IMR-90 (cell line): ENCODE data around the gene FTCDNL1. TPM values are rescaled to one million over a fixed set of nuclear protein-coding genes. Genes with fewer than 3 reads are reported as not detected.

Experiments
- ATAC-seq: fragments of 200-7000 bp; cut with Tn5 transposase; 2 replicates; pipeline ENCODE4 v1.9.1; 2020; ENCODE audit warnings: low read depth, mild to moderate bottlenecking, moderate library complexity
- BruUV-seq: library from RNA; stranded (reverse); fragments of 400-500 nt; replicated peaks from 2 replicates; lab custom pipeline; 2021; lab: Mats Ljungman, UMichigan
- CTCF ChIA-PET: fragments of 300-600 bp; formaldehyde crosslinking; extraction: SDS; loops from one replicate; lab custom pipeline; 2021; ENCODE audit warnings: antibody characterized with exemption; lab: Yijun Ruan, JAX
- POLR2A ChIA-PET: fragments of 300-600 bp; sonication (Branson Sonifier 250); formaldehyde crosslinking; loops from one replicate; lab custom pipeline; 2022; ENCODE audit warnings: antibody characterized with exemption; ENCODE audit not compliant: unreplicated experiment; lab: Charles Lee
- DNase-seq: peaks from one replicate; pipeline ENCODE4 v3.0.0; 2013
- H2AFZ ChIP-seq: replicated peaks from 2 replicates; pipeline ENCODE3; 2013; ENCODE audit warnings: low read length, mild to moderate bottlenecking; ENCODE audit not compliant: poor library complexity
- H2AK5ac ChIP-seq: 2 replicates; pipeline ENCODE4 v1.6.1; 2013; ENCODE audit warnings: low read depth, low read length, inconsistent platforms
- H2AK9ac ChIP-seq: replicated peaks from 2 replicates; pipeline ENCODE3; 2013; ENCODE audit warnings: mild to moderate bottlenecking, low read depth, low read length, moderate library complexity; ENCODE audit not compliant: poor library complexity
- H2BK120ac ChIP-seq: 2 replicates; pipeline ENCODE4 v1.6.1; 2013; ENCODE audit warnings: low read depth, low read length, inconsistent platforms
- H2BK15ac ChIP-seq: 3 replicates; pipeline ENCODE4 v1.6.1; 2013; ENCODE audit warnings: low read depth, low read length, inconsistent platforms
- H2BK20ac ChIP-seq: 2 replicates; pipeline ENCODE4 v1.6.1; 2013; ENCODE audit warnings: low read depth, mild to moderate bottlenecking, inconsistent platforms, low read length, moderate library complexity
- H2BK5ac ChIP-seq: 2 replicates; pipeline ENCODE4 v1.6.1; 2013; ENCODE audit warnings: mild to moderate bottlenecking, low read depth, low read length, inconsistent platforms; ENCODE audit not compliant: poor library complexity, severe bottlenecking
- H3K14ac ChIP-seq: replicated peaks from 2 replicates; pipeline ENCODE4 v1.6.1; 2013; ENCODE audit warnings: low read depth, low read length, inconsistent platforms
- H3K18ac ChIP-seq: 2 replicates; pipeline ENCODE4 v1.6.1; 2013; ENCODE audit warnings: low read depth, low read length, control low read depth
- H3K23ac ChIP-seq: 2 replicates; pipeline ENCODE4 v1.6.1; 2013; ENCODE audit warnings: low read depth, low read length, inconsistent platforms
- H3K27ac ChIP-seq: 2 replicates; pipeline ENCODE4 v1.5.1; 2013; ENCODE audit warnings: mild to moderate bottlenecking, control low read depth, low read length; ENCODE audit not compliant: insufficient read depth
- H3K27me3 ChIP-seq: 2 replicates; pipeline ENCODE4 v1.6.1; 2013; ENCODE audit warnings: low read length; ENCODE audit not compliant: control insufficient read depth, insufficient read depth
- H3K36me3 ChIP-seq: 2 replicates; pipeline ENCODE4 v1.6.1; 2013; ENCODE audit warnings: low read length, mixed read lengths; ENCODE audit not compliant: control insufficient read depth, insufficient read depth
- H3K4ac ChIP-seq: 2 replicates; pipeline ENCODE4 v1.6.1; 2013; ENCODE audit warnings: low read depth, low read length, inconsistent platforms
- H3K4me1 ChIP-seq: 2 replicates; pipeline ENCODE4 v1.6.1; 2013; ENCODE audit warnings: low read length, mixed read lengths; ENCODE audit not compliant: control insufficient read depth, insufficient read depth
- H3K4me2 ChIP-seq: 2 replicates; pipeline ENCODE4 v1.6.1; 2013; ENCODE audit warnings: low read depth, mild to moderate bottlenecking, control low read depth, low read length, moderate library complexity
- H3K4me3 ChIP-seq: 2 replicates; pipeline ENCODE4 v1.5.1; 2013; ENCODE audit warnings: low read depth, mild to moderate bottlenecking, control low read depth, low read length, moderate library complexity; ENCODE audit not compliant: insufficient read depth
- H3K56ac ChIP-seq: 2 replicates; pipeline ENCODE4 v1.6.1; 2013; ENCODE audit warnings: low read length, inconsistent platforms; ENCODE audit not compliant: insufficient read depth; ENCODE audit errors: extremely low read depth
- H3K79me1 ChIP-seq, 2 experiments: 2 replicates each; pipeline ENCODE4 v1.6.1; 2013; ENCODE audit warnings: low read length in 2 of 2, inconsistent platforms in 1 of 2, low read depth in 1 of 2
- H3K9ac ChIP-seq: 2 replicates; pipeline ENCODE4 v1.6.1; 2013; ENCODE audit warnings: low read depth, low read length, control low read depth
- H3K9me1 ChIP-seq: 2 replicates; pipeline ENCODE4 v1.6.1; 2013; ENCODE audit warnings: low read length, inconsistent platforms; ENCODE audit not compliant: insufficient read depth
- H3K9me3 ChIP-seq: 2 replicates; pipeline ENCODE4 v1.6.1; 2013; ENCODE audit warnings: low read length; ENCODE audit not compliant: control insufficient read depth, insufficient read depth
- H4K20me1 ChIP-seq: 2 replicates; pipeline ENCODE4 v1.6.1; 2013; ENCODE audit warnings: low read length, inconsistent platforms; ENCODE audit not compliant: insufficient read depth
- H4K5ac ChIP-seq: 2 replicates; pipeline ENCODE4 v1.6.1; 2013; ENCODE audit warnings: mild to moderate bottlenecking, low read depth, low read length, control low read depth
- H4K8ac ChIP-seq, 2 experiments: 2 replicates each; pipeline ENCODE4 v1.6.1; 2013; ENCODE audit warnings: low read depth in 2 of 2, low read length in 2 of 2, control low read depth in 1 of 2, inconsistent platforms in 1 of 2
- H4K91ac ChIP-seq: 2 replicates; pipeline ENCODE4 v1.6.1; 2013; ENCODE audit warnings: low read depth, low read length, inconsistent platforms; ENCODE audit not compliant: insufficient read depth
- CHD1 ChIP-seq: IDR thresholded peaks from 2 replicates; pipeline ENCODE4 v1.6.1; 2012; ENCODE audit warnings: low read depth, low read length, improper control_type of control experiment
- MXI1 ChIP-seq: IDR thresholded peaks from 2 replicates; pipeline ENCODE4 v1.6.1; 2012; ENCODE audit warnings: low read depth, mild to moderate bottlenecking, low read length, moderate library complexity, borderline replicate concordance
- POLR2A ChIP-seq: IDR thresholded peaks from 2 replicates; pipeline ENCODE4 v1.6.1; 2012; ENCODE audit warnings: mild to moderate bottlenecking, low read depth, low read length
- RCOR1 ChIP-seq: IDR thresholded peaks from 2 replicates; pipeline ENCODE4 v1.6.1; 2012; ENCODE audit warnings: mild to moderate bottlenecking, low read length, improper control_type of control experiment; ENCODE audit not compliant: insufficient replicate concordance
- RFX5 ChIP-seq: IDR thresholded peaks from 2 replicates; pipeline ENCODE4 v1.8.0; 2012; ENCODE audit warnings: low read depth, mild to moderate bottlenecking, low read length, moderate library complexity
- SMC3 ChIP-seq: fragments of 150-350 bp; IDR thresholded peaks from 2 replicates; pipeline ENCODE4 v1.6.1; 2016; ENCODE audit warnings: low read depth, mild to moderate bottlenecking, antibody characterized with exemption, low read length, moderate library complexity
- USF2 ChIP-seq: fragments of 150-350 bp; IDR thresholded peaks from 2 replicates; pipeline ENCODE4 v1.6.1; 2017; ENCODE audit warnings: mild to moderate bottlenecking, antibody characterized with exemption, low read length, low read depth
- WGBS, 2 experiments: methylation state at CpG; one replicate each; pipeline versions ENCODE4 v1.1.5 to v1.1.7; 2013; ENCODE audit warnings: missing lambda C conversion rate in 2 of 2; ENCODE audit not compliant: insufficient read length in 1 of 2; ENCODE audit errors: extremely low coverage in 2 of 2; 5-methylcytosine and 5-hydroxymethylcytosine counted together
- dilution Hi-C: fragments of 300-500 bp; cut with HindIII; formaldehyde crosslinking; loops from one replicate; pipeline ENCODE4 v1.14.3; 2018; ENCODE audit warnings: low sequenced_read_pairs; ENCODE audit not compliant: unreplicated experiment
- in situ Hi-C: fragments of 300-500 bp; cut with MboI; formaldehyde crosslinking; loops from 3 replicates; pipeline ENCODE4 v1.14.3; 2019; ENCODE audit warnings: low sequenced_read_pairs, inconsistent platforms, mixed read lengths
- intact Hi-C: fragments of 100-400 bp; cut with micrococcal nuclease; formaldehyde crosslinking; loops from 2 replicates; pipeline ENCODE4 v1.10.0; 2022
- polyA plus RNA-seq, 3 experiments: library from polyadenylated mRNA; depleted of rRNA; stranded (reverse); fragments of >200 nt; gene quantifications; 2 replicates each; pipeline ENCODE4 v1.2.3, GENCODE V29; 2012; ENCODE audit warnings: low replicate concordance in 1 of 3
- total RNA-seq: library from RNA; depleted of rRNA; stranded (reverse); fragments of >200 nt; gene quantifications from 2 replicates; pipeline ENCODE4 v1.2.3, GENCODE V29; 2012
- TF ChIP-seq, protein P1 (sequence below): fragments of 150-350 bp; IDR thresholded peaks from 2 replicates; pipeline ENCODE4 v1.6.1; 2016; ENCODE audit warnings: low read depth, mild to moderate bottlenecking, low read length, moderate library complexity, borderline replicate concordance

Gene FTCDNL1
- total and polyA plus RNA-seq, 2 of the 4 experiments (the other 2 are of a cell fraction) = 0.18 to 0.21 TPM

DNA sequence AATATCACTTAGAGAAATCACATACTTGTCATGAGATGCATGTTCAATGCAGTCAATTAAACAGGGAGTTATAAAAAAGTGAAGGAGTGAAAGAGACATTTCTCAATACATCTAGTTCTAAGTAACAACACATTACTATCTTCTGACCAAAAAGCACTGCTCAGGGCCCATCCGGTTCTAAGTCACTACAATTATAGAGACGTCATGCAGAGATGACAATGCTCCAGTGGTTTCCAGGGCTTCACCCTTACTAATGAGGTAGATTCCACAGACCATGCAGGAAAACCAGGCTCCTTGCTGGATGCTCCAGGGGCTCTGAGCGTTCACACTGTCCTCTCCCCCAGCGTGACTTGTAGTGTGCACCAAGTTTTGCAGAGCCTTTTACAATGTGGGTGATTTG lies 88.0 kb downstream of the FTCDNL1 start:
- TF ChIP-seq, protein P1, sequence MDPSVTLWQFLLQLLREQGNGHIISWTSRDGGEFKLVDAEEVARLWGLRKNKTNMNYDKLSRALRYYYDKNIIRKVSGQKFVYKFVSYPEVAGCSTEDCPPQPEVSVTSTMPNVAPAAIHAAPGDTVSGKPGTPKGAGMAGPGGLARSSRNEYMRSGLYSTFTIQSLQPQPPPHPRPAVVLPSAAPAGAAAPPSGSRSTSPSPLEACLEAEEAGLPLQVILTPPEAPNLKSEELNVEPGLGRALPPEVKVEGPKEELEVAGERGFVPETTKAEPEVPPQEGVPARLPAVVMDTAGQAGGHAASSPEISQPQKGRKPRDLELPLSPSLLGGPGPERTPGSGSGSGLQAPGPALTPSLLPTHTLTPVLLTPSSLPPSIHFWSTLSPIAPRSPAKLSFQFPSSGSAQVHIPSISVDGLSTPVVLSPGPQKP = no peak
- TF ChIP-seq RFX5 (no peak), USF2 (no peak), CHD1 (no peak), MXI1 (no peak), POLR2A (no peak), SMC3 (no peak), RCOR1 (no peak)
- Histone ChIP-seq H3K14ac (no peak overlapping the region), H3K4ac (no peak overlapping the region), H3K4me1 (no peaks in the 10 kb centered on the region), H3K9me3 (no peaks in the 10 kb centered on the region), H3K27ac (no peak overlapping the region), H3K23ac (no peak overlapping the region), H4K91ac (no peak overlapping the region), H3K9ac (no peak overlapping the region), H3K27me3 (peaks cover 2% of the 10 kb centered on the region; the same call in 1 of the 2 replicates), H3K79me1 (no peaks in the 10 kb centered on the region), H4K5ac (no peak overlapping the region), H3K36me3 (no peaks in the 10 kb centered on the region), H4K8ac (no peak overlapping the region), H3K56ac (no peak overlapping the region), H3K18ac (no peak overlapping the region), H2AK9ac (no peak overlapping the region), H2AK5ac (no peak overlapping the region), H2BK120ac (no peak overlapping the region), H2AFZ (no peak overlapping the region), H3K9me1 (0 out of 2 replicates have a peak, but pooled peaks cover 5% of the 10 kb centered on the region), H2BK15ac (no peak overlapping the region), H3K4me3 (no peak overlapping the region), H2BK5ac (no peak overlapping the region), H3K4me2 (no peak overlapping the region), H4K20me1 (no peaks in the 10 kb centered on the region), H2BK20ac (no peak overlapping the region)
- CTCF ChIA-PET = no interaction called here
- dilution Hi-C loops = no loop called here
- in situ Hi-C loops = no loop called here
- BruUV-seq = no TSS peak
- ATAC-seq (no peak), DNase-seq (no peak)
- POLR2A ChIA-PET = no interaction called here
- WGBS, 2 experiments = 73% methylated on average over 2 of the region's 4 CpGs; no CpG with 5 or more reads in 1 of the 2 experiments
- intact Hi-C loops = no loop called here
